Spleen (tissue), 7 donors: ENCODE measurements around the gene RBM39.

Experiments
- POLR2A ChIP-seq, 3 donors: fragments of 450-650 bp; IDR thresholded peaks; one replicate each; pipeline ENCODE4 v1.5.1; 2017; ENCODE audit warnings: antibody characterized with exemption in 3 of 3, mild to moderate bottlenecking in 1 of 3
- TF ChIP-seq, protein P1 (sequence below), 11 experiments: fragments of 200-600 bp in 7 of 11; fragments of 450-650 bp in 4 of 11; sonication (generic) in 4 of 11; IDR thresholded peaks in 8 of 11; conservative IDR thresholded peaks in 3 of 11; 1 replicate in 7 of 11; 2 replicates in 4 of 11; pipeline versions ENCODE4 v1.4.0 to v1.8.0; 2016 to 2021; ENCODE audit warnings: antibody characterized with exemption in 11 of 11, inconsistent platforms in 4 of 11, mild to moderate bottlenecking in 1 of 11
- donor health status: DM: no; HTN: no; CAD: no; lungs with moderate emphysema.
- donor health status: DM: no; HTN: no; CAD: no.
- donor health status: DM: no; HTN: no; CAD: no.

DNA sequence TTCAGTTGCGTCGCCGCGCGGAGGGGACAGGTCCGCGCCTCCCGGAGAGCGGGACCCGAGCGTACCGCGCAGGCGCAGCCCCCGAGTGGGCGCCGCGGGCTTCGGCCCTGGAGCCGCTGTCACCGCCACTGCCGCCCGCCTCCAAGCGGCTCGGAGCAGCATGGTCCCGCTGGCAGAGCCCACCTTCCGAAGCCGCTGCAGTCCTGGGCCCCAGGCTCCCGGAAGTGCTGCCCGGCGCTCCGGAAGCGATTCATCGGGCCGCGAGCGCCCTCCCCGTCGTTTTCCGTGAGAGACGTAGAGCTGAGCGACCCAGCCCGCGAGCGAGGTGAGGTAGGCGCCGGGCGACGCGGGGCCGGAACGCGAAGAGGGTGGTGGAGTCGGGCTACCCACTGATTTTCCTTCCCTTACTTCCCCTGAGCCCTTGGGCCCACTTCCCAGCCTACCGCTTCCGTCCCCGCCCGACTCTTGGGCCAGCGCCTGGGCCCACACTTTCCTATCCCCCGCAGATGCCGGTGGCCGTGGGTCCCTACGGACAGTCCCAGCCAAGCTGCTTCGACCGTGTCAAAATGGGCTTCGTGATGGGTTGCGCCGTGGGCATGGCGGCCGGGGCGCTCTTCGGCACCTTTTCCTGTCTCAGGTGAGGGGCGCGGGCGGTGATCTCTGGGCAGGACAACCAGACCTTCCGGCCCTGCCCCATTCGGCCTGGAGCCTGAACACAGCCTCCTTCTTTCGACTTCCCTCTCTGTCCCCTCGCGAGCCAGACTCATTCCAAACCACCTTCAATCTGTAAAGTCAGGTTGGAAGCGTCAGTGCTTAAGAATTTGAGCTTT is 42.7 kb downstream of the RBM39 start, which contains the start of the genes NFS1 and ROMO1:
- peak in 2 of 3 donors; percentile 3 to 37 for TF ChIP-seq POLR2A (IDR thresholded peaks at IDR 0.05)
- TF ChIP-seq, protein P1, sequence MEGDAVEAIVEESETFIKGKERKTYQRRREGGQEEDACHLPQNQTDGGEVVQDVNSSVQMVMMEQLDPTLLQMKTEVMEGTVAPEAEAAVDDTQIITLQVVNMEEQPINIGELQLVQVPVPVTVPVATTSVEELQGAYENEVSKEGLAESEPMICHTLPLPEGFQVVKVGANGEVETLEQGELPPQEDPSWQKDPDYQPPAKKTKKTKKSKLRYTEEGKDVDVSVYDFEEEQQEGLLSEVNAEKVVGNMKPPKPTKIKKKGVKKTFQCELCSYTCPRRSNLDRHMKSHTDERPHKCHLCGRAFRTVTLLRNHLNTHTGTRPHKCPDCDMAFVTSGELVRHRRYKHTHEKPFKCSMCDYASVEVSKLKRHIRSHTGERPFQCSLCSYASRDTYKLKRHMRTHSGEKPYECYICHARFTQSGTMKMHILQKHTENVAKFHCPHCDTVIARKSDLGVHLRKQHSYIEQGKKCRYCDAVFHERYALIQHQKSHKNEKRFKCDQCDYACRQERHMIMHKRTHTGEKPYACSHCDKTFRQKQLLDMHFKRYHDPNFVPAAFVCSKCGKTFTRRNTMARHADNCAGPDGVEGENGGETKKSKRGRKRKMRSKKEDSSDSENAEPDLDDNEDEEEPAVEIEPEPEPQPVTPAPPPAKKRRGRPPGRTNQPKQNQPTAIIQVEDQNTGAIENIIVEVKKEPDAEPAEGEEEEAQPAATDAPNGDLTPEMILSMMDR (IDR thresholded peaks at IDR 0.05 in 8 of 11, conservative IDR thresholded peaks at IDR 0.05 in 3 of 11): peak in 8 of 11 experiments; percentile 1 to 60 (median 37)
